Heart left ventricle (tissue), 16 donors: ENCODE results near the gene SERINC4. TPM values are rescaled to one million over a fixed set of nuclear protein-coding genes. Genes with fewer than 3 reads are reported as not detected.
"Not testable (repeated sequence)": the region's sequence is repeated elsewhere in the genome, so short reads cannot be mapped to it uniquely, and the experiment has no call there.

Experiments
- ATAC-seq, 4 donors: fragments of 200-7000 bp; cut with Tn5 transposase; one replicate each; pipeline ENCODE4 v1.9.1; 2020 to 2022; ENCODE audit warnings: moderate library complexity in 4 of 4, mild to moderate bottlenecking in 3 of 4, moderate number of reproducible peaks in 1 of 4
- DNase-seq, 5 donors: peaks; one replicate each; pipeline ENCODE4 v3.0.0-alpha.2; 2020
- H3K27ac ChIP-seq, 12 donors: fragments of 200-600 bp; sonication (generic) in 4 of 12; one replicate each; pipeline versions ENCODE4 v1.5.0 to v1.8.0; 2016 to 2022; ENCODE audit warnings: mild to moderate bottlenecking in 2 of 12
- H3K27me3 ChIP-seq, 9 donors: fragments of 200-600 bp; sonication (generic) in 2 of 9; one replicate each; pipeline versions ENCODE4 v1.5.1 to v1.8.0; 2016 to 2022; ENCODE audit warnings: mild to moderate bottlenecking in 3 of 9
- H3K36me3 ChIP-seq, 9 donors: fragments of 200-600 bp; sonication (generic) in 2 of 9; one replicate each; pipeline versions ENCODE4 v1.5.0 to v1.8.0; 2018 to 2022; ENCODE audit warnings: mild to moderate bottlenecking in 2 of 9
- H3K4me1 ChIP-seq, 12 donors: fragments of 200-600 bp; sonication (generic) in 4 of 12; one replicate each; pipeline versions ENCODE4 v1.5.0 to v1.8.0; 2016 to 2022; ENCODE audit warnings: mild to moderate bottlenecking in 3 of 12
- H3K4me3 ChIP-seq, 12 donors: fragments of 200-600 bp; sonication (generic) in 4 of 12; one replicate each; pipeline versions ENCODE4 v1.5.0 to v1.8.0; 2017 to 2022; ENCODE audit warnings: mild to moderate bottlenecking in 9 of 12, moderate library complexity in 4 of 12
- H3K9me3 ChIP-seq, 12 donors: fragments of 200-600 bp; sonication (generic) in 4 of 12; one replicate each; pipeline versions ENCODE4 v1.5.0 to v1.8.0; 2016 to 2022; ENCODE audit warnings: mild to moderate bottlenecking in 1 of 12
- POLR2A ChIP-seq, 2 donors: fragments of 450-650 bp; IDR thresholded peaks; one replicate each; pipeline ENCODE4 v1.6.1; 2017; ENCODE audit warnings: antibody characterized with exemption in 2 of 2, mild to moderate bottlenecking in 2 of 2, moderate library complexity in 2 of 2
- WGBS, 4 donors: extraction: QIAGEN DNeasy Blood & Tissue Kit in 2 of 4; methylation state at CpG; one replicate each; pipeline versions ENCODE4 v1.1.5 to v1.1.7; 2013 to 2018; 5-methylcytosine and 5-hydroxymethylcytosine counted together
- intact Hi-C, 10 donors: fragments of 100-400 bp; cut with DNase I; formaldehyde crosslinking; loops; one replicate each; pipeline versions ENCODE4 v1.11.1 to v1.14.2; 2022
- polyA plus RNA-seq, 2 donors: library from polyadenylated mRNA; stranded (reverse); fragments of 200-250 nt; gene quantifications; one replicate each; pipeline ENCODE4 v1.2.3, GENCODE V29; 2013
- total RNA-seq, 9 donors: library from RNA; depleted of rRNA in 2 of 9; stranded (reverse); fragments of >200 nt in 2 of 9; fragmentation: NEBNext Ultra II Directional in 3 of 9; extraction: Animal tissue kit (Norgen Biotek cat#: 25700) in 3 of 9; gene quantifications; one replicate each; pipeline versions ENCODE4 v1.1.0 to v1.2.4, GENCODE V29; 2016 to 2023
- TF ChIP-seq, protein P1 (sequence below), 12 donors: fragments of 200-600 bp; sonication (generic) in 4 of 12; IDR thresholded peaks; one replicate each; pipeline versions ENCODE4 v1.5.0 to v1.8.0; 2018 to 2022; ENCODE audit warnings: antibody characterized with exemption in 12 of 12, mild to moderate bottlenecking in 5 of 12
- donor health status: ischemic (EF 13 %, LVEDD 7.1; RV severe dilation, severe dysfunction).
- donor health status: healthy with polysubstance abuse.
- donor health status: DM: no; HTN: yes; CAD: no.
- donor health status: DM: no; HTN: no; CAD: no.
- donor health status: ischemic (EF 25% LVEDD 6.9; RV normal size, moderate dysfunction).
- donor health status: ischemic (EF 25% LVEDD 5.7; RV mildly dilated, moderate dysfunction).
- donor health status: healthy.
- donor health status: DM: yes; HTN: yes; CAD: no.
- donor health status: ischemic (EF 35%, LVEDD 5.7; RV mildly dilated, moderate dysfunction).
- donor health status: nonischemic (EF 11% LVEDD 7.7; RV severe dilation, severe dysfunction).
- donor health status: DM: yes; HTN: yes; CAD: no.
- donor health status: PGD.
- donor health status: ischemic (EF 29% LVEDD 5.4; RV normal size, mild dysfunction).
- donor health status: nonischemic (EF 23%, LVEDD 6.1; RV moderate dilation, normal function).

SERINC4 gene
- total and polyA plus RNA-seq, 11 donors, result 0.14 to 0.42 (median 0.31) TPM; not detected in 1

GRCh38 chr15:43824302-43825246, 24.6 kb upstream of the SERINC4 start, which contains the start of gene MFAP1:
Gene MFAP1, minus strand, starts transcription at chr15:43824690. Its CDS starts 121 bp downstream, at chr15:43824569.
- no peaks in the 10 kb centered on the region for H3K9me3 ChIP-seq
- no peaks in the 10 kb centered on the region for H3K27me3 ChIP-seq
- 9 to 10% (median 9%) methylated on average over 46 of the region's 46 CpGs for WGBS, 4 donors
- H3K4me1 ChIP-seq, result peaks cover 0 to 58% (median 38%) of the 10 kb centered on the region in 12 donors
- peaks cover 0 to 8% (median 0%) of the 10 kb centered on the region in 9 donors for H3K36me3 ChIP-seq
- peak in 1 of 2 donors; percentile 78 for TF ChIP-seq POLR2A (IDR thresholded peaks at IDR 0.05)
- TF ChIP-seq, protein P1, sequence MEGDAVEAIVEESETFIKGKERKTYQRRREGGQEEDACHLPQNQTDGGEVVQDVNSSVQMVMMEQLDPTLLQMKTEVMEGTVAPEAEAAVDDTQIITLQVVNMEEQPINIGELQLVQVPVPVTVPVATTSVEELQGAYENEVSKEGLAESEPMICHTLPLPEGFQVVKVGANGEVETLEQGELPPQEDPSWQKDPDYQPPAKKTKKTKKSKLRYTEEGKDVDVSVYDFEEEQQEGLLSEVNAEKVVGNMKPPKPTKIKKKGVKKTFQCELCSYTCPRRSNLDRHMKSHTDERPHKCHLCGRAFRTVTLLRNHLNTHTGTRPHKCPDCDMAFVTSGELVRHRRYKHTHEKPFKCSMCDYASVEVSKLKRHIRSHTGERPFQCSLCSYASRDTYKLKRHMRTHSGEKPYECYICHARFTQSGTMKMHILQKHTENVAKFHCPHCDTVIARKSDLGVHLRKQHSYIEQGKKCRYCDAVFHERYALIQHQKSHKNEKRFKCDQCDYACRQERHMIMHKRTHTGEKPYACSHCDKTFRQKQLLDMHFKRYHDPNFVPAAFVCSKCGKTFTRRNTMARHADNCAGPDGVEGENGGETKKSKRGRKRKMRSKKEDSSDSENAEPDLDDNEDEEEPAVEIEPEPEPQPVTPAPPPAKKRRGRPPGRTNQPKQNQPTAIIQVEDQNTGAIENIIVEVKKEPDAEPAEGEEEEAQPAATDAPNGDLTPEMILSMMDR (IDR thresholded peaks at IDR 0.05), result no peak
- H3K27ac ChIP-seq, result peak within 1 kb of the TSS; percentile 27 to 93 (median 86)
- peak within 1 kb of the TSS; percentile 61 to 98 (median 82) for H3K4me3 ChIP-seq
- ATAC-seq (peak; percentile 95 to 98 (median 97)), DNase-seq (peak; percentile 94 to 96 (median 96))
- intact Hi-C loops, result loop anchor here in 2 of 10 donors (1.0 to 10.0 kb wide), 3 partner anchors 24 to 60 kb away; partner anchors contain the start of genes HYPK (in 2 of the 2), SERINC4 (in 2 of the 2) and SERF2 (in 1 of the 2)

- ATAC-seq, result no peak
- no peaks in the 10 kb centered on the region for H3K27me3 ChIP-seq
- H3K36me3 ChIP-seq, result peaks cover 0 to 27% (median 14%) of the 10 kb centered on the region in 9 donors
- TF ChIP-seq, protein P1 (IDR thresholded peaks at IDR 0.05), result no peak
- no peak for TF ChIP-seq POLR2A (IDR thresholded peaks at IDR 0.05)
- no peaks in the 10 kb centered on the region for H3K9me3 ChIP-seq
- H3K27ac ChIP-seq, result no peak overlapping the region
- DNase-seq, result no peak
- no peak overlapping the region for H3K4me3 ChIP-seq
- intact Hi-C loops, result loop anchor here in 1 of 10 donors (10.0 kb wide), 1 partner anchor 57 kb away; no protein-coding TSS in a partner anchor
- 72 to 85% (median 81%) methylated on average over 3 of the region's 3 CpGs for WGBS, 4 donors
- peaks cover 0 to 38% (median 25%) of the 10 kb centered on the region in 12 donors for H3K4me1 ChIP-seq
Measured at GRCh38 chr15:43821505-43821904, 21.5 kb upstream of the SERINC4 start.

DNA sequence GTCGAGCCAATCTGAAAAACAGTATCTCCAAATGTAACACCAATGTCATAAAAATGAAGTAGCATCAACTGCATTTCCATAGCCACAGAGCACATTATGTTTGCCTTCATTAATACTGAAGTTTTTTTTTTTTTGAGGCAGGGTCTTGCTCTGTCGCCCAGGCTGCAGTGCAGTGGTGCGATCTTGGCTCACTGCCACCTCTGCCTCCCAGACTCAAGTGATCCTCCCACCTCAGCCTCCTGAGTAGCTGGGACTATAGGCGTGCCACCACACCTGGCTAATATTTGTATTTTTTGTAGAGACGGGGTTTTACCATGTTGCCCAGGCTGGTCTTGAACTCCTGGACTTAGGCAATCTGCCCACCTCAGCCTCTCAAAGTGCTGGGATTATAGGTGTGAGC, 15.0 kb upstream of the SERINC4 start:
- 94 to 96% (median 95%) methylated on average over 5 of the region's 5 CpGs for WGBS, 4 donors
- ATAC-seq, H3K27me3 ChIP-seq, H3K27ac ChIP-seq, H3K9me3 ChIP-seq, H3K4me1 ChIP-seq, H3K4me3 ChIP-seq, intact Hi-C loops: not testable (repeated sequence)
- DNase-seq, result peak in 1 of 5 donors; percentile 6
- peaks cover 6 to 87% (median 79%) of the 10 kb centered on the region in 9 donors for H3K36me3 ChIP-seq

DNA sequence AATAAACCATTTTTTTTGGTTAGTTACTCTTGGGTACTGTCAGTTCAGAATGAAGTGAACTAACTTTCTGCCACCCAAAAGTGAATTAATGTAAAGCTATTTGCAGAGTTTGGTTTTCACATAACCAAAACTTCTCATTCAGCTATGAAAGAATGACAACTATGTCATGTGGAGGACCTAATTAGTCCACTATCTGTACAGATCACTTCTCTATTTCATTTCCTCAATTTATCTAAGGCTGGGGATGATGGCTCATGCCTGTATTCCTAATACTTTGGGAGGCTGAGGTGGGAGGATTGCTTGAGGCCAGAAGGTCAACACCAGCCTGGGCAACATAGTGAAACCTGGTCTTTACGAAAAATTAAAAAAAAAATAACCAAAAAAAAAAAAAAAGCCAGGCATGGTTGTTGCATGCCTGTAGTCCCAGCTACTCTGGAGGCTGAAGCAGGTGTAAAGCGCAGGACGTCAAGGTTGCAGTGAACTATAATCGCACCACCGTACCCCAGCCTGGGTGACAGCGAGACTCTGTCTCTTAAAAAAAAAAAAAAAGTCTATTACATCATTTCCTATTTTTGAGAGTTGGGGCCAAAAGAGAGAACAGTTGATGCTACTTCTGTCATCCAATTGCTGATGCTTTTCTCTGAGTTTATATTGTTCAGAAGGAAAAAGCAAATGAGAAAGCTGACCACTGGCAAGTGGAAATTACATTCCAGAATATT, 9.1 kb upstream of the SERINC4 start:
- peaks cover 0 to 13% (median 0%) of the 10 kb centered on the region in 12 donors for H3K4me1 ChIP-seq
- H3K9me3 ChIP-seq, result no peaks in the 10 kb centered on the region
- DNase-seq (no peak), ATAC-seq (no peak)
- no peak overlapping the region for H3K4me3 ChIP-seq
- H3K27ac ChIP-seq, result peak overlapping the region in 1 of 12 donors; percentile 48
- peaks cover 6 to 100% (median 100%) of the 10 kb centered on the region in 9 donors for H3K36me3 ChIP-seq
- H3K27me3 ChIP-seq, result no peaks in the 10 kb centered on the region
- intact Hi-C loops, result no loop called here
- 86 to 89% (median 88%) methylated on average over 6 of the region's 6 CpGs for WGBS, 4 donors
- TF ChIP-seq, protein P1 (IDR thresholded peaks at IDR 0.05), result no peak
- TF ChIP-seq POLR2A (IDR thresholded peaks at IDR 0.05), result no peak
